ENCODE results near the gene ARHGAP10. TPM values are rescaled to one million over a fixed set of nuclear protein-coding genes. Genes with fewer than 3 reads are reported as not detected.

The ARHGAP10 gene
- total RNA-seq, 4 donors from 2014 or later = 7.0 to 52.8 (median 19.9) TPM

GRCh38 chr4:147833254-147833653 lies 101.4 kb downstream of the ARHGAP10 start:
- H3K9me3 ChIP-seq = no peaks in the 10 kb centered on the region
- DNase-seq = no peak
- no peak overlapping the region for H3K4me3 ChIP-seq
- no peaks in the 10 kb centered on the region for H3K27me3 ChIP-seq
- TF ChIP-seq POLR2A (IDR thresholded peaks at IDR 0.05) = no peak
- no peak for TF ChIP-seq CTCF (IDR thresholded peaks at IDR 0.05)
- no peaks in the 10 kb centered on the region for H3K36me3 ChIP-seq
- H3K4me1 ChIP-seq = peaks cover 0 to 14% (median 3%) of the 10 kb centered on the region in 4 donors
- H3K27ac ChIP-seq = peak overlapping the region in 1 of 4 donors; percentile 83

DNA sequence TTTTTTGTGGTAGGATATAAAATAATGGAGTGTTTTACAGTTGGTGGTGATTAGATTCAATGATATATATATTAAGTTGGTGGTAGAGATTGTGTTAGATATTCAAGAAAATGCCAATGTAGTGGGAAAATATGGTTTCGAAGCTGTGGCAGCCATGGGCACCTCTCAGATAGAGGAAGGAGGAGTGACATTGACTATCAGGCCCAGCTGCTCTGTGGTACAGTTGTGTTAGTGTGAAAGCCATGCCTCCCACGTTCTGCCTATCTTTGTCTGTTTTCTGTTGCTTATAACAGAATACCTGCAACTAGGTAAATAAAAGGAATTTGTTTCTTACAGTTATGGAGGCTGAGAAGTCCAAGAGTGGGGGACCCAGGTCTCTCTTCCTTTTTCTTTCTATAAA lies 101.9 kb downstream of the ARHGAP10 start:
- Histone ChIP-seq H3K27ac (no peak overlapping the region), H3K4me3 (no peak overlapping the region), H3K36me3 (no peaks in the 10 kb centered on the region), H3K4me1 (peaks cover 0 to 14% (median 3%) of the 10 kb centered on the region in 4 donors), H3K27me3 (no peaks in the 10 kb centered on the region), H3K9me3 (no peaks in the 10 kb centered on the region)
- no peak for DNase-seq
- TF ChIP-seq POLR2A (IDR thresholded peaks at IDR 0.05) (no peak), CTCF (IDR thresholded peaks at IDR 0.05) (no peak)

GRCh38 chr4:147834480-147834879 lies 102.6 kb downstream of the ARHGAP10 start:
- DNase-seq = no peak
- no peak overlapping the region for H3K4me3 ChIP-seq
- H3K36me3 ChIP-seq = no peaks in the 10 kb centered on the region
- H3K27ac ChIP-seq = no peak overlapping the region
- H3K4me1 ChIP-seq = peaks cover 0 to 11% (median 0%) of the 10 kb centered on the region in 4 donors
- H3K9me3 ChIP-seq = no peaks in the 10 kb centered on the region
- no peaks in the 10 kb centered on the region for H3K27me3 ChIP-seq
- no peak for TF ChIP-seq CTCF (IDR thresholded peaks at IDR 0.05)
- TF ChIP-seq POLR2A (IDR thresholded peaks at IDR 0.05) = no peak

GRCh38 chr4:147836807-147837206 lies 104.9 kb downstream of the ARHGAP10 start:
- peak overlapping the region in 1 of 4 donors; percentile 8 for H3K27ac ChIP-seq
- no peaks in the 10 kb centered on the region for H3K9me3 ChIP-seq
- H3K27me3 ChIP-seq = no peaks in the 10 kb centered on the region
- TF ChIP-seq POLR2A (IDR thresholded peaks at IDR 0.05) (no peak), CTCF (IDR thresholded peaks at IDR 0.05) (no peak)
- no peak for DNase-seq
- peaks cover 0 to 8% (median 0%) of the 10 kb centered on the region in 4 donors for H3K4me1 ChIP-seq
- H3K36me3 ChIP-seq = no peaks in the 10 kb centered on the region
- no peak overlapping the region for H3K4me3 ChIP-seq

DNA sequence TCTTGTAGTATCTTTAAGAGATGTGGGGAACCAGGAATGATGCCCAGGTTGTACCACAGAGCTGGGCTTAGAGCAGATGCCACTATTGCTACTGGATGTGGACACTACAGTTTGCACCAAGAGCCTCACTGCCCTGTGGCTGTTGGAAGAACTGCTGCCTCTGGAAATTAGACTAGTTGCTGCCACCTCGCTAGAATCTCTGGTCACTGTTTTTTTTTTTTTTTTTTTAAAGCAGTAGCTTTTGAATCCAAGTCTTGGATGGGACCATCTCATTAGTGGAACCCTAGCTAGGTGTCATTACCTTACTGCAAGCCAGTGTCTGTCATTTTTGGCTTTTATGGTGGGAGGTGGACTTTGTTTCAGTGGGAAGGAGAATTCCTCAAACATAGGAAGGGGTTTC lies 105.5 kb downstream of the ARHGAP10 start:
- H3K4me3 ChIP-seq = no peak overlapping the region
- no peaks in the 10 kb centered on the region for H3K9me3 ChIP-seq
- TF ChIP-seq CTCF (IDR thresholded peaks at IDR 0.05) (peak in 1 of 6 experiments; percentile 4), POLR2A (IDR thresholded peaks at IDR 0.05) (no peak)
- H3K27ac ChIP-seq = no peak overlapping the region
- no peaks in the 10 kb centered on the region for H3K27me3 ChIP-seq
- H3K36me3 ChIP-seq = no peaks in the 10 kb centered on the region
- peaks cover 0 to 8% (median 0%) of the 10 kb centered on the region in 4 donors for H3K4me1 ChIP-seq
- DNase-seq = no peak

- Histone ChIP-seq H3K27me3 (no peaks in the 10 kb centered on the region), H3K9me3 (no peaks in the 10 kb centered on the region), H3K27ac (no peak overlapping the region), H3K4me1 (peaks cover 0 to 8% (median 0%) of the 10 kb centered on the region in 4 donors), H3K36me3 (no peaks in the 10 kb centered on the region), H3K4me3 (no peak overlapping the region)
- no peak for TF ChIP-seq CTCF (IDR thresholded peaks at IDR 0.05)
- TF ChIP-seq POLR2A (IDR thresholded peaks at IDR 0.05) = no peak
- no peak for DNase-seq
Measured at GRCh38 chr4:147837854-147838253, 106.0 kb downstream of the ARHGAP10 start.

Measured in Peyer's patch (tissue), 4 donors.